Mesodermal cell (in vitro differentiated cells): ENCODE measurements around the gene ATP6V0E2.

Experiments
- H3K27ac ChIP-seq: 2 replicates; pipeline ENCODE4 v1.7.0; 2013; ENCODE audit warnings: mild to moderate bottlenecking, low read depth, low read length, moderate library complexity; ENCODE audit not compliant: severe bottlenecking
- H3K36me3 ChIP-seq: 2 replicates; pipeline ENCODE4 v1.7.1; 2013; ENCODE audit warnings: mild to moderate bottlenecking, low read length, moderate library complexity; ENCODE audit not compliant: control insufficient read depth, insufficient read depth
- H3K4me1 ChIP-seq: one replicate; pipeline ENCODE4 v1.7.1; 2013; ENCODE audit warnings: mild to moderate bottlenecking, low read length; ENCODE audit not compliant: insufficient read depth, control insufficient read depth, poor library complexity, severe bottlenecking
- H3K4me3 ChIP-seq: 2 replicates; pipeline ENCODE4 v1.7.0; 2013; ENCODE audit warnings: low read length, control low read depth, mild to moderate bottlenecking; ENCODE audit not compliant: insufficient read depth, poor library complexity, severe bottlenecking; ENCODE audit errors: extremely low read depth
- H3K9me3 ChIP-seq: 2 replicates; pipeline ENCODE4 v1.7.1; 2013; ENCODE audit warnings: mild to moderate bottlenecking, low read length, moderate library complexity; ENCODE audit not compliant: control insufficient read depth
- WGBS, 2 experiments: methylation state at CpG; one replicate each; pipeline ENCODE4 v1.1.5; 2013; ENCODE audit warnings: missing lambda C conversion rate in 2 of 2; ENCODE audit not compliant: insufficient coverage in 2 of 2; 5-methylcytosine and 5-hydroxymethylcytosine counted together

The ATP6V0E2 gene

GRCh38 chr7:149843566-149843965, 30.2 kb upstream of the ATP6V0E2 start:
- Histone ChIP-seq H3K36me3 (no peaks in the 10 kb centered on the region), H3K27ac (no peak overlapping the region), H3K4me3 (no peak overlapping the region), H3K4me1 (no peaks in the 10 kb centered on the region), H3K9me3 (no peaks in the 10 kb centered on the region)
- WGBS, 2 experiments: 89 to 98% methylated on average over 3 to 7 of the region's 9 CpGs

- no peaks in the 10 kb centered on the region for H3K9me3 ChIP-seq
- no peak overlapping the region for H3K27ac ChIP-seq
- 71 to 82% methylated on average over 5 to 6 of the region's 6 CpGs for WGBS, 2 experiments
- H3K36me3 ChIP-seq: no peaks in the 10 kb centered on the region
- H3K4me1 ChIP-seq: no peaks in the 10 kb centered on the region
- H3K4me3 ChIP-seq: no peak overlapping the region
Observed at GRCh38 chr7:149844445-149844844, 29.3 kb upstream of the ATP6V0E2 start.

GRCh38 chr7:149845257-149845980, 28.4 kb upstream of the ATP6V0E2 start:
- Histone ChIP-seq H3K4me3 (no peak overlapping the region), H3K36me3 (no peaks in the 10 kb centered on the region), H3K4me1 (no peaks in the 10 kb centered on the region), H3K27ac (no peak overlapping the region), H3K9me3 (no peaks in the 10 kb centered on the region)
- WGBS, 2 experiments: 94 to 96% methylated on average over 4 to 5 of the region's 5 CpGs

- Histone ChIP-seq H3K4me1 (no peaks in the 10 kb centered on the region), H3K9me3 (no peaks in the 10 kb centered on the region), H3K4me3 (no peak overlapping the region), H3K27ac (no peak overlapping the region), H3K36me3 (no peaks in the 10 kb centered on the region)
- 93 to 94% methylated on average over 7 to 8 of the region's 9 CpGs for WGBS, 2 experiments
Observed at GRCh38 chr7:149846021-149846420, 27.7 kb upstream of the ATP6V0E2 start.

- H3K9me3 ChIP-seq: no peaks in the 10 kb centered on the region
- no peak overlapping the region for H3K4me3 ChIP-seq
- H3K27ac ChIP-seq: no peak overlapping the region
- H3K4me1 ChIP-seq: no peaks in the 10 kb centered on the region
- WGBS, 2 experiments: 100% methylated on average over 1 of the region's 3 CpGs
- H3K36me3 ChIP-seq: no peaks in the 10 kb centered on the region
Observed at GRCh38 chr7:149846436-149847046, 27.2 kb upstream of the ATP6V0E2 start.

GRCh38 chr7:149849174-149849573, 24.6 kb upstream of the ATP6V0E2 start:
- 71 to 85% methylated on average over 6 of the region's 6 CpGs for WGBS, 2 experiments
- Histone ChIP-seq H3K27ac (no peak overlapping the region), H3K9me3 (no peaks in the 10 kb centered on the region), H3K4me3 (no peak overlapping the region), H3K36me3 (no peaks in the 10 kb centered on the region), H3K4me1 (no peaks in the 10 kb centered on the region)

- 72 to 82% methylated on average over 9 to 14 of the region's 16 CpGs for WGBS, 2 experiments
- Histone ChIP-seq H3K4me1 (peaks cover 8% of the 10 kb centered on the region), H3K9me3 (no peaks in the 10 kb centered on the region), H3K4me3 (no peak overlapping the region), H3K27ac (no peak overlapping the region), H3K36me3 (no peaks in the 10 kb centered on the region)
Observed at GRCh38 chr7:149850007-149850594, 23.7 kb upstream of the ATP6V0E2 start.

GRCh38 chr7:149850716-149851115, 23.1 kb upstream of the ATP6V0E2 start:
- WGBS, 2 experiments: 100% methylated on average over 1 to 3 of the region's 4 CpGs
- peaks cover 14% of the 10 kb centered on the region for H3K4me1 ChIP-seq
- H3K9me3 ChIP-seq: no peaks in the 10 kb centered on the region
- no peak overlapping the region for H3K27ac ChIP-seq
- no peaks in the 10 kb centered on the region for H3K36me3 ChIP-seq
- no peak overlapping the region for H3K4me3 ChIP-seq

GRCh38 chr7:149851449-149851848, 22.3 kb upstream of the ATP6V0E2 start:
- 85 to 90% methylated on average over 7 to 8 of the region's 9 CpGs for WGBS, 2 experiments
- Histone ChIP-seq H3K4me3 (no peak overlapping the region), H3K27ac (no peak overlapping the region), H3K9me3 (no peaks in the 10 kb centered on the region), H3K36me3 (no peaks in the 10 kb centered on the region), H3K4me1 (peaks cover 14% of the 10 kb centered on the region)

- Histone ChIP-seq H3K4me1 (peaks cover 14% of the 10 kb centered on the region), H3K27ac (no peak overlapping the region), H3K36me3 (no peaks in the 10 kb centered on the region), H3K9me3 (no peaks in the 10 kb centered on the region), H3K4me3 (no peak overlapping the region)
- WGBS, 2 experiments: 98 to 100% methylated on average over 3 to 6 of the region's 9 CpGs
Observed at GRCh38 chr7:149853157-149853556, 20.6 kb upstream of the ATP6V0E2 start.
